LNCAP (cell line): ENCODE results near the gene ZBED2.

ENCODE experiments used
- TF ChIP-seq, protein P1 (sequence below): fragments of 450-650 bp; IDR thresholded peaks from 2 replicates; pipeline ENCODE4 v1.5.1; 2017; ENCODE audit warnings: mild to moderate bottlenecking

The ZBED2 gene

DNA sequence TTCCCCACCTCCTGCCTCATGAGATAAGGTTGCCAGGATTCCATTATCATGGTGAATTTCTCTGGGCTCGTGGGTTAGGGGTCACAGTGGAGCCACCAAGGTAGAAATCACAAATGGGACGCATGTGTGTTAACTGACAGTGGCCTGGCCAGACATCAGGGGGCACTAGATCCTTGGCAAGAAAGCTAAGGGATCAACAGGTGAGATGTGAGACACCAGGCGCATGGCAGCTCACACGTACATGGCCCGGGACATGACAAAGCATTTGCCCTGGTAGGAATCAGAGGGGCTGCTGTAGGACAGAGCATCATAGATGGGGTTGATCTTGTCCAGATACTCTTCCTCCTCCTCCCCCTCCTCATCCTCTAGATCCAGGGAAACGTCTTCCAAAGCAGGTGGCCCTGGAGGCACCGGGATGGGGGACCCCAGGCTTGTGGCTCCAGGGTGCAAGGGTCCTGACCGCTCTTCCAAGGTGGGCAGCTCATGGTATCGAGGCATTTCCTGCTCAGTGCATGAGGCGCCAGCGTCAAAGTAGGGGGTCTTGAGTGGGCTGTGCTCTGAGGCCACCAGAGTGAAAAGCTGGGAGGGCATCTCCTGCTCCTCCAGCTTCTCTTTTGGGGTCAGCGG, 24.6 kb downstream of the ZBED2 start:
- TF ChIP-seq, protein P1, sequence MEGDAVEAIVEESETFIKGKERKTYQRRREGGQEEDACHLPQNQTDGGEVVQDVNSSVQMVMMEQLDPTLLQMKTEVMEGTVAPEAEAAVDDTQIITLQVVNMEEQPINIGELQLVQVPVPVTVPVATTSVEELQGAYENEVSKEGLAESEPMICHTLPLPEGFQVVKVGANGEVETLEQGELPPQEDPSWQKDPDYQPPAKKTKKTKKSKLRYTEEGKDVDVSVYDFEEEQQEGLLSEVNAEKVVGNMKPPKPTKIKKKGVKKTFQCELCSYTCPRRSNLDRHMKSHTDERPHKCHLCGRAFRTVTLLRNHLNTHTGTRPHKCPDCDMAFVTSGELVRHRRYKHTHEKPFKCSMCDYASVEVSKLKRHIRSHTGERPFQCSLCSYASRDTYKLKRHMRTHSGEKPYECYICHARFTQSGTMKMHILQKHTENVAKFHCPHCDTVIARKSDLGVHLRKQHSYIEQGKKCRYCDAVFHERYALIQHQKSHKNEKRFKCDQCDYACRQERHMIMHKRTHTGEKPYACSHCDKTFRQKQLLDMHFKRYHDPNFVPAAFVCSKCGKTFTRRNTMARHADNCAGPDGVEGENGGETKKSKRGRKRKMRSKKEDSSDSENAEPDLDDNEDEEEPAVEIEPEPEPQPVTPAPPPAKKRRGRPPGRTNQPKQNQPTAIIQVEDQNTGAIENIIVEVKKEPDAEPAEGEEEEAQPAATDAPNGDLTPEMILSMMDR, result no peak

DNA sequence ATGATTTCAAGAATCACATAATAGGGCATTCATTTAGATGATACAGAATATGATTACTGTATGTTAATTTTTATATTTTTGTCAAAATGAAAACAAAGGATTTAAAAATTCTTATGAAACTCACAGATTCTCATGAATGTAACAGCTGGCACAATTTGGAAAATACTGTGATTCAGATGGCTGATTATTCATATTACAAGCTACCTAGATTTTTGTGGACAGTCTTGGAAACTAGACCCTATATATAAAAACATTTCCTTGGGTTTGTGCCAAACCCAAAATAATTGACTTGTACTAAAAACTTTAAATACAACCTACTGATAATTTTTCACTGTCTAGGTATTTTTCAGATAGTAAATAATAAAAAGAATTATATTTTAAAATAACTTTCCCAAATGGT, 26.2 kb downstream of the ZBED2 start:
- TF ChIP-seq, protein P1, result no peak

DNA sequence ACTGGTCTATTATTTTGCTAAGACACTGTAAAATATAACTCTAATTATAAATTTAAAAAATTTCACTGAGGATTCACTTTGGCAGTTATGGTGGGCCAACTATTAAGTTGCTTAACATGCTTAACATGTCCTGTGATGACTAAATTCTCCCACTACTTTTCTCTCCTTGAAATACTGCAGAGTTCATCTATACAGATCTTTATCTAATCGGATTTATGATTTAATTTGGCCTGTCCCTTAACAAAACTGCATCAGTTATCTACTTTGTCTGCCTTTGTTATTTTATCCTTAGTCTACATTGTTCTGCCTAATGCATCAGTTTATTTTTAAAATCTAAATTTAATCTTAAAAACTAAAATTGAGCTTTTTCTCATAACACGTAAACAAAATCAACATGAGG, 26.8 kb downstream of the ZBED2 start:
- TF ChIP-seq, protein P1, result no peak

DNA sequence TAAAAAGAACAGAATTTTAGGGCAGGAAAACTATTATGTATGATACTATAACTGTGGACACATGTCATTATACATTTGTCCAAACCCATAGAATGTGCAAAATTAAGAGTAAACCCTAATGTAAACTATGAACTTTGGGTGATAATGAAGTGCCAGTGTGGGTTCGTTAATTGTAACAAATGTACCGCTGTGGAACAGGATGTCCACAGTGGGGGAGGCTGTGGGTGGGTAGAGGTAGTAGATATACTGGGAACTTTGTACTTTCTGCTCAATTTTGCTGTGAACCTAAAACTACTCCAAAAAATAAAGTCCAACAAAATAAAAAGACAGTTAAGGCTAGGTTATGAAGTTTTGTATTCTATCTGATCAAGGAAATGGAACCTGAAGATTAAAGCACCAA, 28.3 kb downstream of the ZBED2 start:
- TF ChIP-seq, protein P1, result no peak

DNA sequence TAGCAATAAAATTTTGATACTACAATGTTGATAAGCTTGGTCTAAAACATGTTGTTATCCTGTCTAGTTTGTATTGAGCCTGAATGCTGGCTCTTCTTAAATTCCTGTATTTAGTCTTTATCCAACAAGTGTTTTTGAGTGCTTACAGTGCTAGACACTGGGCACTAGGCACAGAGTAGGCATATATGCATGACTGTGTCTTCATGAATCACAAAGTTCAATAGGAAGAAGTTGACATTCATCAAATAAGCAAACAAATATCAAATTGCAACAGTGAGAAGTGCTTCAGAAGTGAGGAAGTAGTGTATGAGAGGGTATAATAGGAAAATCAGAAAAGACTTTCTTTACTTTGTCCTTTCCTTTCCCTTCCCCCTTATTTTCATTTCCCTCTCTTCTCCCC, 46.4 kb downstream of the ZBED2 start:
- TF ChIP-seq, protein P1, result no peak

DNA sequence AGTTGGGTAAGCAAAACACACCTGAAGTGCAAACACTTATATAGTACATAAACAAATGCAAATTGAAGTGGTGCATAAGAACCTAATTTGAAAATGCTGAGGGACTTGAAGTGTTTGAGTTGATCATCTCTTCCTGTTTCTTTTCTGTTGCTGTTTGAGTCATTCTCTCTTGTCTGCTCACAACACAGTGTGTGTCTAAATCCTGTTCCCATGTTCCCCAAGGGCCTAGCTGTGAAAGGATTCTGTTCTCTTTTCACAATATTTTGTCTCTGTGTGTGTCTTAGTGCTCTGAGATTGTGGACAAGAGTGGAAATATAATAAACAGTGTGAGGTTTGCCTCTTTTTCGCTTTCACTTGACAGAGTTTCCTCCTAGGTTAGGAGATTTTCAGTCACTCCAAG, 47.1 kb downstream of the ZBED2 start:
- TF ChIP-seq, protein P1, result no peak

DNA sequence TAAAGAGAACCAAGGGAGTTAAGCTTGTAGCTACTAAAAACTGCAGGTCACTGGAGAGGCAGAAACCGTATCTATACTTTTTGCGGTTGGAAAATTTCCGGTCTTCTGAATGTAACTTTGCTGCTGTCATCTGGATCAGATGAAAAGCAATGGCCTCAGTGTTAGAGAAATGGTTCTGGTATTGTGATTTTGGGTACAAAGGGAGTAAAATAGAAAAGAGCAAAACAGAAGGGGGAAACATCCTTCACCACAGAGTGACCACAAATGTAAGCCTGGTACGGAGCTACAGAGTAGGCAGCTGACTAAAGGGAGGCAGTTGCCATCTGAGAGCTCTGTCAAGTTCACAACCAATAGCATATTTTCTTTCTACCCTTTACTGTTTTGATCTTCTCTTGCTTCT, 47.5 kb downstream of the ZBED2 start:
- TF ChIP-seq, protein P1, result no peak

DNA sequence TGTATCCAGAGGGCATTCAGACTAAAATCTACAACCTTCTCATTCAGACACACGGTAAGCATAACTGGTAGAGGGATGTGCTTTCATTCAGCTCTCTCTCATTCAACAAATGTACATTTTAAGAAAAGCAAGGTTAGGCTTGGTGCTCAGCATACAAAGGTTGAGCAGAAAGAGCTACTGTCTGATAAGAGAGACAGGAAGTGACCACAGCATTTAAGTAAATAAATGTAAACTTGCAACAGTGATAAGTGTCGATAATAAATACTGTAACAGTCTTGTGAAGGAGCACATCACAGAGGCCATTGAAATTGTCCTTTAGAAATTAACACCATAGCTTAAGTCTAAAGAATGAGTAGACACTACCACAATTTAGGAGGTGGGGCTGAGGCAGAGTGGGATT, 49.8 kb downstream of the ZBED2 start:
- TF ChIP-seq, protein P1, result no peak
